ENCODE data around the gene ANKRD12. TPM values are rescaled to one million over a fixed set of nuclear protein-coding genes. Genes with fewer than 3 reads are reported as not detected.
A peak's percentile ranks its signal among the peaks of the same experiment; 100 is the strongest.

Gene ANKRD12
- total and polyA plus RNA-seq, 7 donors: 5.1 to 132 (median 88.5) TPM

DNA sequence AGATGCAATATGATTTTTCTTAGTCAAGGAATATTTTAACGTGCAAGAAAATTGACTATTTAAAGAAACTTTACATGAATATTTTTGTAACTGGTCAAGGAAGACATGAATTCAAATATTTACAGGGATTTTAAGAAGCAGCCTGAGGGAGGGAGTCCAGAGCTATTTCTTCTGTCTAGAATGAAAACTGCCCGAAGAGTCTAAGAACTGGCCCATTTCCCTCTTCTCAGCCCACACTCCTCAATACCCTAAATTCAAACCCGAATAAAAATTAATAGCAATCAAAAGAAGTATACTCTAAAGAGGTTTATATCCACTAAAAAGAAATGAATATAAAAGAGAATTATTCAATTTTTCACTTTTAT is 40.6 kb upstream of the ANKRD12 start:
- Histone ChIP-seq H3K9me3 (no peaks in the 10 kb centered on the region), H3K27me3 (no peaks in the 10 kb centered on the region), H3K27ac (peak overlapping the region; percentile 59 to 80 (median 78)), H3K4me1 (peaks cover 0 to 21% (median 20%) of the 10 kb centered on the region in 4 donors), H3K36me3 (no peaks in the 10 kb centered on the region), H3K4me3 (no peak overlapping the region)
- no peak for TF ChIP-seq POLR2A (IDR thresholded peaks at IDR 0.05)
- no peak for TF ChIP-seq POLR2AphosphoS5 (IDR thresholded peaks at IDR 0.05)
- TF ChIP-seq, protein P1, sequence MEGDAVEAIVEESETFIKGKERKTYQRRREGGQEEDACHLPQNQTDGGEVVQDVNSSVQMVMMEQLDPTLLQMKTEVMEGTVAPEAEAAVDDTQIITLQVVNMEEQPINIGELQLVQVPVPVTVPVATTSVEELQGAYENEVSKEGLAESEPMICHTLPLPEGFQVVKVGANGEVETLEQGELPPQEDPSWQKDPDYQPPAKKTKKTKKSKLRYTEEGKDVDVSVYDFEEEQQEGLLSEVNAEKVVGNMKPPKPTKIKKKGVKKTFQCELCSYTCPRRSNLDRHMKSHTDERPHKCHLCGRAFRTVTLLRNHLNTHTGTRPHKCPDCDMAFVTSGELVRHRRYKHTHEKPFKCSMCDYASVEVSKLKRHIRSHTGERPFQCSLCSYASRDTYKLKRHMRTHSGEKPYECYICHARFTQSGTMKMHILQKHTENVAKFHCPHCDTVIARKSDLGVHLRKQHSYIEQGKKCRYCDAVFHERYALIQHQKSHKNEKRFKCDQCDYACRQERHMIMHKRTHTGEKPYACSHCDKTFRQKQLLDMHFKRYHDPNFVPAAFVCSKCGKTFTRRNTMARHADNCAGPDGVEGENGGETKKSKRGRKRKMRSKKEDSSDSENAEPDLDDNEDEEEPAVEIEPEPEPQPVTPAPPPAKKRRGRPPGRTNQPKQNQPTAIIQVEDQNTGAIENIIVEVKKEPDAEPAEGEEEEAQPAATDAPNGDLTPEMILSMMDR (IDR thresholded peaks at IDR 0.05): no peak
- no peak for TF ChIP-seq EP300 (IDR thresholded peaks at IDR 0.05)
- 81 to 86% methylated on average over 3 of the region's 3 CpGs for WGBS, 2 donors
- intact Hi-C loops (cut with DNase I): no loop called here
- no peak for DNase-seq

DNA sequence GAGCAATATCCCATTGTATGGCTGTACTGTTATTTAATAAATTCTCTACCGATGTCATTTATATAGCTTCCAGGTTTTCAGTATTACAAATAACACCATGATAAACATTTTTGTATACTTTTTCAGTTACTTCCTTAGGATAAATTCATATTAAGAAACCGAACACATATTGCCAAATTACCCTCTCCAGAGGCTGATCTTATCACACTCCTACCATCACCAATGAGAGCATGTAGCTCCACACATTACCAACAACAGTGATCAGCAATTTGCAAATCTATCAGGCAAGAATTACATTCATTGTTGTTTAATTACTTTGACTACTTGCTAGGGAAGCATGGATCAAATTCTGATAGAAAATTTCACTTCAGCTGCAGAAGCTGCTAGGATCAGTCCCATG is 39.9 kb upstream of the ANKRD12 start:
- Histone ChIP-seq H3K4me1 (peaks cover 0 to 26% (median 22%) of the 10 kb centered on the region in 4 donors), H3K36me3 (no peaks in the 10 kb centered on the region), H3K4me3 (no peak overlapping the region), H3K27ac (peak overlapping the region in 1 of 4 donors; percentile 80), H3K9me3 (no peaks in the 10 kb centered on the region), H3K27me3 (no peaks in the 10 kb centered on the region)
- TF ChIP-seq, protein P1 (IDR thresholded peaks at IDR 0.05): no peak
- TF ChIP-seq POLR2AphosphoS5 (IDR thresholded peaks at IDR 0.05): no peak
- TF ChIP-seq POLR2A (IDR thresholded peaks at IDR 0.05): no peak
- no peak for TF ChIP-seq EP300 (IDR thresholded peaks at IDR 0.05)
- WGBS, 2 donors: 84 to 90% methylated on average over 2 of the region's 2 CpGs
- no peak for DNase-seq
- intact Hi-C loops (cut with DNase I): no loop called here

DNA sequence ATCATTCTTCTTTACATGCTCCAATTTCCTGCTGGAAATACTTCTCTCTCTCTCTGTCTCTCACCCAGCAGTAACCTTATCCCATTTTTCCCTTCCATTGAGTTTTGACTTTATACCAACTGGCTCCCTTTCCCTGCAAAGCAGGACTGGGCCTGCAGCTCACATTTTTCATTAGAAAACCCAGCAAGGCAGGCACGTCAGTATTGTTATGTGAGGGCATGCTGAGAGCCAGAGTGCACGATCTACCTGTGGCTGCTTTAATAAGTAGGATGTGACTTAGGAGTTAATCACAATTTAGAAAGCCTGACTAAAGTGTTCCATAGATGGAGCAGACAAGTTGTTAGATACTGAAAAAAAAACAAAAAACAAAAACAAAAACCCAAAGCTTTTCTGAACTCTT is 39.2 kb upstream of the ANKRD12 start:
- no peak for DNase-seq
- TF ChIP-seq, protein P1 (IDR thresholded peaks at IDR 0.05): no peak
- TF ChIP-seq POLR2AphosphoS5 (IDR thresholded peaks at IDR 0.05) (no peak), EP300 (IDR thresholded peaks at IDR 0.05) (no peak), POLR2A (IDR thresholded peaks at IDR 0.05) (no peak)
- 90 to 93% methylated on average over 2 of the region's 2 CpGs for WGBS, 2 donors
- H3K36me3 ChIP-seq: no peaks in the 10 kb centered on the region
- H3K27ac ChIP-seq: peak overlapping the region in 3 of 4 donors; percentile 19 to 80 (median 30)
- intact Hi-C loops (cut with DNase I): no loop called here
- H3K4me3 ChIP-seq: no peak overlapping the region
- no peaks in the 10 kb centered on the region for H3K27me3 ChIP-seq
- H3K4me1 ChIP-seq: peaks cover 0 to 30% (median 26%) of the 10 kb centered on the region in 4 donors
- no peaks in the 10 kb centered on the region for H3K9me3 ChIP-seq

DNA sequence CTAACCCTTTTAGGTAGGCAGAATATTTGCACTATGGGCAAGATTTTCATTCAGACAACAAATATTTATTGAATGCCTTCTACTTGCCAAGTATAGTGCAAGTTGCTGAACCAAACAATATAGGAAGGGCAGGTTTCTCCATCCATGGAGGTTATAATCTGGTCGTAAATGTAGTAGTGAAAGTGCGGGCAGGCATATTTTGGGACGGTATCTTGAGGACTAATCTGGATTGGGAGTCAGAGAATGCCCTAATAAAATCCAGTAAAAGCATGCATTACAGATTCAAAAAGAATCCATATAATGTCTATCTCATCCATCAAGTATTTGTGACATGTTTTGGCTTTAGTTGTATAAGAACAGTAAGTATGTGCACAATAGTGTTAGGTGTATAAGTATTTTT is 35.8 kb upstream of the ANKRD12 start:
- Histone ChIP-seq H3K27me3 (no peaks in the 10 kb centered on the region), H3K27ac (peak overlapping the region in 2 of 4 donors; percentile 93 to 96), H3K9me3 (no peaks in the 10 kb centered on the region), H3K4me3 (no peak overlapping the region), H3K4me1 (peaks cover 0 to 35% (median 29%) of the 10 kb centered on the region in 4 donors), H3K36me3 (no peaks in the 10 kb centered on the region)
- DNase-seq: no peak
- WGBS, 2 donors: 50 to 85% methylated on average over 3 of the region's 3 CpGs
- no peak for TF ChIP-seq POLR2AphosphoS5 (IDR thresholded peaks at IDR 0.05)
- no peak for TF ChIP-seq EP300 (IDR thresholded peaks at IDR 0.05)
- TF ChIP-seq, protein P1 (IDR thresholded peaks at IDR 0.05): no peak
- intact Hi-C loops (cut with DNase I): no loop called here

Data from sigmoid colon (tissue), 7 donors.